ENCODE data around the gene ROR2.
A peak's percentile ranks its signal among the peaks of the same experiment; 100 is the strongest.

ROR2 gene

GRCh38 chr9:91736898-91737601 lies 213.0 kb downstream of the ROR2 start:
- DNase-seq (ENCODE audit: low spot score): no peak

GRCh38 chr9:91736311-91736710 lies 213.7 kb downstream of the ROR2 start:
- no peak for DNase-seq (ENCODE audit: low spot score)

DNA sequence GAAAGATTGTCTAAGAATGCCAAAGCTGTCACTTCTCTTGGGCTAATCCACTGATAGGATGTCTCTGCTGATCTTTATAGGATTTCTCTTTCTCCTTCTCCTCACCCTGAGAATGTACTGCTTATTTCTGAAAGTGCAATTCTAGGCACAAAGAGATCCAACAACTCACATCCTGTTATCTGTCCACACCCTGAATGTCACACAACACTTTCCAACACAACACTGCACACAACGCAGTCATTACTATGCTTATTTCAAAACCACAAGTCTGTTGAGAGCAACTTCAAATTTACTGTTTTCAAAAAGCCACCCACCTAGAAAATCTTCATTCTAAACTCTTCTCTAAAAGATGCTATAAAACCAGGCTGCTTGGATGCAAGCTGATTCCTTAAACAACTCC lies 215.0 kb downstream of the ROR2 start:
- DNase-seq (ENCODE audit: low spot score): no peak

GRCh38 chr9:91734371-91734981 lies 215.6 kb downstream of the ROR2 start:
- peak; percentile 43 for DNase-seq (ENCODE audit: low spot score)

- no peak for DNase-seq (ENCODE audit: low spot score)
Observed at GRCh38 chr9:91733006-91733624, 216.9 kb downstream of the ROR2 start.

DNA sequence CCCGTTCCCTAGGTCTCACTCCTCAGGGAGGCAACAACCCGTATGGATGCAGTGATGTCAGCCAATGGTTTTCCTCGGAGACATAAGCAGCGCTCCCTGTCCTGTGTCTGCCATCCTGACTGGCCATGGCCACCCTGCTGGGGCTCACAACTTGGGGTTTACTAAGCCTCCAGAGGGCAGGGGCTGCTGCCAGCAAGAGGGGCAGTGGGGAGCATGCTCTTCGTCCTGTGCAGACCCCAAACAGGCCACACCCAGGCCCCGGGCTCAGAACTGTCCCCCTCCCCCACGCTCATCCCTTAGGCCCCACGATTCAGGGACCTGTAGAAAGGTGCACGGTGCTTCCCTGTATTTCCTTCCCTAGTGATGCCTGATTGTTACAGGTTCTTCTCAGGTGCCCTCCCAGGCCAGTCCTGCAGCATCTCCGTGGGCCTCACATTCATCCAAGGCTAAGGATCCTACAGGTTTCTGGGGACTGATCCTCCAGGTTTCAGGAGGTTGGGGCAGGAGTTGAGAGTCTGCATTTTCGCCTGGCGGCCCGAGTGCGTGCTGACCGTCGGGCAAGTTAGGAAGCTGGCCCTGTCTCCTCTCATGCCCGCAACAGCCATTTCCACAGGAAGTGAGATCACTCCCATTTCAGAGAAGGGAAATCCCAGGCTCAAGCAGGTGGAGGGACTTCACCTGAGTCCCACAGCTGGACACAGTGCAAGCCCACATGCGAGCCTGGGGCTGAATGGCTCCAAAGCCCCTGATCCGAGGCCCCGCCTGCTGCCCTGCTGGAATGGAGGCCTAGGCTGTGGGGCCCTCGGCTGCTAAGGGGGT lies 217.6 kb downstream of the ROR2 start:
- DNase-seq (ENCODE audit: low spot score): no peak

GRCh38 chr9:91730806-91731205 lies 219.2 kb downstream of the ROR2 start:
- no peak for DNase-seq (ENCODE audit: low spot score)

DNA sequence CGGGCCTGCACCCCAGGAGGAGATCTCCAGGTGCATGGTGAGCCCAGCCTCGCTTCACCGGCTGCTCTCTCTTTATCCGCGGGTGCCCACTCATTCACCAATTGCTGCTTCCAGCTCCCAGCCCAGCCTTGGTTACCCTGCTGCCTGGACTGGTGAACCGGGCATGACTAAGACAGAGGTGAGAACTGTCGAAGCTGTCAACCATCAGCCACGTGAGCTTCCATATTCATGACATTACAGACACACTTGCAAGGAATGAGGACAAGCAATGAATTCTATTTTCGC lies 220.5 kb downstream of the ROR2 start:
- no peak for DNase-seq (ENCODE audit: low spot score)

DNA sequence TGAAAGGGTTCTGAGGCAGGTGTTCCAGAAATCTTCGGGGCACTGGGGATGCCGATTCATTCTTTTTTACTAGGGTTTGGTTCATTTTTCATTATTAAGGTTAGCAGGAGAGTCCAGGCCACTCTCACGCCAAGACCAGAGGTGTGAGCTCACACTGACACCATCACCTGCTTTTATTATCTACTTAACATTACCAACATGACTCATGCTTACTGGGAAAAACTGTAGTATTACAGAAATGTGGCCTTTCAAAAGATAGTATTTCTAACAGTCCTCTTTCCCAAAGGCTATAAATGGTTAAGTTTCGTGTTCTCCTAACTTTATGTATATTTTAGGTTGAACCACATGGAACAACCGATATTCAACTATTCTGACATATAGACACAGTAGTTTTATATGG lies 222.1 kb downstream of the ROR2 start:
- DNase-seq (ENCODE audit: low spot score): no peak

- peak; percentile 9 for DNase-seq (ENCODE audit: low spot score)
Observed at GRCh38 chr9:91727316-91727861, 222.6 kb downstream of the ROR2 start.

DNA sequence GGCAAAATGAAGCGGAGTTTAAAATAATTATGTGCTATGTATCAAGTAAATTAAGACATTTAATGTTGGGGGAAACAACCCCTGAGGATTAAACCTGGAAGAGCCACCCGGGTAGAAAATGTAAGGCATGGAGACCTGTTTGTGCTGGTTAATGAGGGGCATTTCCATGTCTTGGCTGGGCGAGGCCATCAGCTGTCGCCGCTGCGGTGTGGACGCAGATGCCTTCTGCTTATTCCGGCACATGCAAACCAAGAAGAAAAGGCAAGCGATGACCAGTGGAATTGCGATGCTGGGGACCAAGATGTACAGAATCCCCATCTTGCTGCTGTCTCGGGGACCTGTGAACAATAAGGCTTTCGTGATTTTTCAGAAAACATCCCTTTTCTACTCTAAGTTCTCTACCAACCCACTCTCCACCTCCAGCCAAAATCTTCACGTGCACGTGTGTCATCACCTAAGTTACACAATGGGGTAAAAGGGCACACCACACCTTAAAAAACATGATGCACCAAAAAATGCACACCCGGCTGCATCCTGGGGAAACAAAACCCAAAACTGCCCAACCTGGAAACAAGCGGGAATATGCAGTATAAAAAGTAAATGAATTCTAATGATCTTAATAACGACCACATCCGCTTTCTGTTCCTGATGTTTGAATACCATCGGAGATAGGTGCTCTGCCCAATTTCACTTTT lies 223.5 kb downstream of the ROR2 start:
- no peak for DNase-seq (ENCODE audit: low spot score)

DNA sequence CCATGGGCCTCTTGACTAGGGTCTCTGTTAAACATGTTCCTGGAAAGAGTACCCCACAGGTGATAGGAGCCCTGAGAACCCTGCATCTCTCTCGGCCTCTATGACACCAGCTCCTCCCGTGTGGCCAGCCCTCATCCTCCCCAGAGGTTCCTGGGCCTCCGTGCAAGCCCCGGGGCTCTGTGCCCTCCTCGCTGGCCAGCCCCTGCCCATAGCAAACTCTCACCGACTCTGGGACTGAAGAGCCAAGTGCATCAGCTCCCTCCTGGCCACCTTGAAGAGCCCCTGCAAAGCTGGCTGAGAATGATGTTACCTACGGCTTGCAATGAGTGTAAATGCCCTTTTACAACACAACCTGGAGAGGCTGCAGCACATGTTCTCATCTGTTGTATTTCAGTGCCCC lies 224.4 kb downstream of the ROR2 start:
- no peak for DNase-seq (ENCODE audit: low spot score)

- DNase-seq (ENCODE audit: low spot score): no peak
Observed at GRCh38 chr9:91724609-91725505, 225.2 kb downstream of the ROR2 start.

DNA sequence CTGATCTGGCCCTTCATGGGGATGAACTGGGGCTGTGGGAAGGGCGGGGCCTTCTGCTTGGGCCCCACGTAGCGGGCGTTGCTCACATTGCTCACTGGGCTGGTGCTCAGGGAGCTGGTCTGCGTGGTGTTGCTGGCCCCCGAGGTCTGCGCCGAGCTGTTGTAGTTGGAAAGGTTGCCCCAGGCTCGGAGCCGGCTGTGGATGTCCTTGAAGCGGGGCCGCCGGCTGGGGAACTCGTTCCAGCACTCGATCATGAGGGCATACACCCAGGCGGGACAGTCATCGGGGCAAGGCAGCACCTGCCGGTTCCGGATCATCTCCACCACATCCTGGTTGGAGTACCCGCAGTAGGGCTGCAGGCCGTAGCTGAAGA lies 226.0 kb downstream of the ROR2 start:
- no peak for DNase-seq (ENCODE audit: low spot score)

- DNase-seq (ENCODE audit: low spot score): no peak
Observed at GRCh38 chr9:91723420-91724067, 226.5 kb downstream of the ROR2 start.

DNA sequence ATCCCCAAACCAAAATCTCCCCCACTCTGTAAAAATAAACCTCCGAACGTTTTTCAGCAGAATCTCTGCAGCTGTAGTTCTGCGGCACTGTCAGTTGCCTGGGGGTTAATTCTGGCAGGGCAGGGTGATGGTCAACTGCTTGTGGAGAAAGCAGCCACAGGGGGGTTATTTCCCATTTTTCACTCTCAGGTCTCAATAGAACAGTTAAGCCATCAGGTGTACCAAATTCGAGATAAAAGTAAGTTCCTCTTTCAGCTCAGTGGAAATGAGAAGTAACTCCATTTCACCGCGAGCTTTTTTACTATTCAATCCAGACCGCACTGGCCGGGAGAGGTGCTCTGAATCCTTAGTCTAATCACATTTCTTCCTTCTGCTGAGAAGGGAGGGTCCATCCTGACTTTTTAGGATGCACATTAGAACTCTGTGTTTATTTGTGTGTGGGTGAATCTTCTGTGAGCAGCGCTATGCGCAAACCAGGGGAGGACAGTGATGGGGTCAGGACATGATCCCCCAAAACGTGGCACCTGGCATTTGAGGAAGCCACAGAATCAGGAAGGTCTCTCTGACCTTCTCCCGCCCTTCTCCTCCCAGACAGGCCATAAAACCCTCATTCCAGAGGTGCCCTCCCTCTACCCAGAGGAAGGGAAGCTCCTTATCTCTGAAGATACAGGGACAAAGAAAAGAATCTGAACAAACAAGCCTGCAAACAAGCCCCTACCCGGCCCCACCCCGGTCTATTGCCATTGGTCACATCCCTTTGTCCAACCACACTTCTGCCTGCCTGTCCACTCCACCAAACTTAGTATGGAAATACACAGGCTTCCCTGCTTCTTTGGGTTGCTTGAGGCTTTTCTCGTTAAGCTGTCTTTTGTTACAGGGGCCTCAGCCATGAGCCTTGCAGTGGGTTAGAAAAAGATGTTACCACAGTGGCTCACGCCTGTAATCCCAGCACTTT lies 229.0 kb downstream of the ROR2 start:
- no peak for DNase-seq (ENCODE audit: low spot score)

DNA sequence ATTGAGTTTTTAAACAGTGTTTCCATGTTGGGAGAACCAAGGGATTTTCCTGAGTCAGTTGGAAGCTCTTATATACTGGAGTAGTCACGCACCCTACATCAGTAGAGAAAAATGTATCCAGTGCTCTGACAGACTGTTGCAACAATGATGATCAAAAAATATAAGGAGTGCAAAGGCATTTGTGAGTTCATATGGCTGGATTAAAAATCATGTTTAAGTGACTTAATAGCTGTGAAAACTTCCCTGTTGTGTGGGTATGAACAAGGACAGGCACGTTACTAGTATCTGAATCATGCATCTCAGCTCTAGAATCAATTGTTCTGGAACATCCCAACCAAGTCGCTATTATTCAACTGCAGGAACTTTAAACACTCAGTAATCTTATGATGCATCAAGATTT lies 229.7 kb downstream of the ROR2 start:
- DNase-seq (ENCODE audit: low spot score): no peak

- no peak for DNase-seq (ENCODE audit: low spot score)
Observed at GRCh38 chr9:91718071-91718470, 232.0 kb downstream of the ROR2 start.

GRCh38 chr9:91716815-91717214 lies 233.2 kb downstream of the ROR2 start:
- DNase-seq (ENCODE audit: low spot score): no peak

All from pons (tissue), 1 donor.